ENCODE results near the gene OGFOD2.
A peak's percentile ranks its signal among the peaks of the same experiment; 100 is the strongest.

The OGFOD2 gene

DNA sequence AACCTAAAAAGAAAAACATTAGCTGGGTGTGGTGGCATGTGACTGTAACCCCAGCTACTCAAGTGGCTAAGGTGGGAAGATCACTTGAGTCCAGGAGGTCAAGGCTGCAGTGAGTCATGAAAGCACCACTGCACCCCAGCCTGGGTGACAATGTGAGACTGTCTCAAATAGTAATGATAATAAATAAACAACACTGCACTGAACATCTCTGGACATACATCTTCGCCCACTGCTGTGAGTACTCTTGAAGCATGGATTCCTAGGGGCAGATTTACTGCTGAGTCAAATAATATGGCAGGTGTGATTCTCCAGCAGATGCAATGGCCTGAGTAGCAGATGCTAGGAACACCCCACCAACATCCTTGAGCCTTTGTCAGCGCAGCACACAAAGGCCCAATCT lies 32.4 kb upstream of the OGFOD2 start:
- no peak for DNase-seq
- no peaks in the 10 kb centered on the region for H3K27me3 ChIP-seq (ENCODE audit: insufficient read depth, low read depth, severe bottlenecking)
- H3K36me3 ChIP-seq, result peaks cover 6% of the 10 kb centered on the region; the same call in 1 of the 2 replicates
- no peak overlapping the region for H3K4me3 ChIP-seq (ENCODE audit: low read depth, low read length)
- TF ChIP-seq, protein P1, sequence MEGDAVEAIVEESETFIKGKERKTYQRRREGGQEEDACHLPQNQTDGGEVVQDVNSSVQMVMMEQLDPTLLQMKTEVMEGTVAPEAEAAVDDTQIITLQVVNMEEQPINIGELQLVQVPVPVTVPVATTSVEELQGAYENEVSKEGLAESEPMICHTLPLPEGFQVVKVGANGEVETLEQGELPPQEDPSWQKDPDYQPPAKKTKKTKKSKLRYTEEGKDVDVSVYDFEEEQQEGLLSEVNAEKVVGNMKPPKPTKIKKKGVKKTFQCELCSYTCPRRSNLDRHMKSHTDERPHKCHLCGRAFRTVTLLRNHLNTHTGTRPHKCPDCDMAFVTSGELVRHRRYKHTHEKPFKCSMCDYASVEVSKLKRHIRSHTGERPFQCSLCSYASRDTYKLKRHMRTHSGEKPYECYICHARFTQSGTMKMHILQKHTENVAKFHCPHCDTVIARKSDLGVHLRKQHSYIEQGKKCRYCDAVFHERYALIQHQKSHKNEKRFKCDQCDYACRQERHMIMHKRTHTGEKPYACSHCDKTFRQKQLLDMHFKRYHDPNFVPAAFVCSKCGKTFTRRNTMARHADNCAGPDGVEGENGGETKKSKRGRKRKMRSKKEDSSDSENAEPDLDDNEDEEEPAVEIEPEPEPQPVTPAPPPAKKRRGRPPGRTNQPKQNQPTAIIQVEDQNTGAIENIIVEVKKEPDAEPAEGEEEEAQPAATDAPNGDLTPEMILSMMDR (IDR thresholded peaks at IDR 0.05; ENCODE audit: low read depth, low read length), result no peak
- H3K27ac ChIP-seq, result no peak overlapping the region
- H3K9me3 ChIP-seq (ENCODE audit: severe bottlenecking), result no peaks in the 10 kb centered on the region

DNA sequence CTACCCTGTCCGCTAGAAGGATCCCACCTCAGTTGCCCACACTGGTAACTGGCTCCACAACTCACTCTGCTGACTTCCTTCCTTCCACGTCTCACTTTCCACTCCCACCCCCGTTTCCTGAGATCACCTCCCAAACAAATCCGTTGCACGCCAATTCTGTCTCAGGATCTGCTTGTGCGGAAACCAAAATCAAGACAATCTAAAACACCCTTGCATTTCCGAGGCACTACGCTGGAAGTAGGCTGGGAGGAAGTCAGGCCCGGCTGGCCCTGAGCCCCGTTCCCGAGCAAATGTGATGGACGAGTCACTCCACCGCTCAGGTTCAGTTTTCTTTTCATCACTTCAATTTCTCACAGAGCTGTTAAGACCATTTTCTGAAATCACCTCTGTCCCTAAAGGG lies 31.8 kb upstream of the OGFOD2 start:
- Histone ChIP-seq H3K9me3 (ENCODE audit: severe bottlenecking) (no peaks in the 10 kb centered on the region), H3K4me3 (ENCODE audit: low read depth, low read length) (no peak overlapping the region), H3K27me3 (ENCODE audit: insufficient read depth, low read depth, severe bottlenecking) (no peaks in the 10 kb centered on the region), H3K27ac (no peak overlapping the region), H3K36me3 (peaks cover under 1% of the 10 kb centered on the region; the same call in 1 of the 2 replicates)
- DNase-seq, result no peak
- TF ChIP-seq, protein P1 (IDR thresholded peaks at IDR 0.05; ENCODE audit: low read depth, low read length), result no peak

DNA sequence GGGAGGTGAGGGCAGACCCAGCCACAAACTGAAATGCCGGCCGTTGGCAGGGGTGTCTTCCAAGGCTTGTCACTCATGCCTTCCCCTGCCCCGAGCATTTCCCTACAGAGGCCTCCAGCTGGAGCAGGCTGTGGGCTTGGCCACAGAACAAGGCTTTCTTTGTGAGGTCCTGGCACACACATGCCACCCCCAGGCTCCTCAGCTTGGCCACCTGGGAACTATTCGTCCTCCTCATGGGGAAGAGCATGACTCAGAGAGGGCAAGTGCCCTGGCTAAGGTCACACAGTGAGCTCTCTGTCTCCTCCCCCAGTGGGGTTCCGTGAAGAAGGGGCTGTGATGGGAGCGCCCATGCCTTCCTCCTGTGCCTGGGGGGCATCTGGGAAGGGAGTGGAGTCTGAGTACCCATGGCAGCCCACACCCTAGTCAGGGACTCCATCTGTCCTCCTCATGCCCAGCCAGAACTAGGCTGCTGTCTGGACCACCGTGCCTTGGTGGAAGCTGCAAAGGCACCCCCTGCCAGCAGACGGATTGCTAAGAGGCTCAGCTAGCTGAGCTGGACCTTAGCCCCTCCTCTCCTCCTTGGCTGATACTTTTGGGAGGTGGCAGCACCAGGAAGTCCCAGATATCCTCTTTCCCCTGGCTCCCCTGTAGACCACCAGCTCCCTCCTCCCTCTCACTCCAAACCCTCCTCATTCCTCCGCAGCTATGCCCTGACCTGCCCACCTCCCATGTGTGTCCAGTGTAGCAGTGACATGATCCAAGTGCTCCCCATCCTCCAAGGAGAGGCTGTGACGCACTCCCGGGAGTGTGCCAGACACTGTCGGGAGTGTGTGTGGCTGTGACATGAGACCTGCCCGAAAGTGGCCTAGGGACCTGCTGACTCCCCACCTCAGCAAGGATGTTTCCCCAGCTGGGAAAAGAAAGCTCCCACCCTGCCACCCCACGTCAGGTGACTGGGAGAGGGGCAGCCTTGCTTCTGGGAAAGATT lies 30.1 kb upstream of the OGFOD2 start:
- H3K9me3 ChIP-seq (ENCODE audit: severe bottlenecking), result no peaks in the 10 kb centered on the region
- TF ChIP-seq, protein P1 (IDR thresholded peaks at IDR 0.05; ENCODE audit: low read depth, low read length), result no peak
- H3K27me3 ChIP-seq (ENCODE audit: insufficient read depth, low read depth, severe bottlenecking), result no peaks in the 10 kb centered on the region
- no peak overlapping the region; the same call in 1 of the 2 replicates for H3K27ac ChIP-seq
- H3K4me3 ChIP-seq (ENCODE audit: low read depth, low read length), result no peak overlapping the region
- no peaks in the 10 kb centered on the region; the same call in 1 of the 2 replicates for H3K36me3 ChIP-seq
- DNase-seq, result peak; percentile 47

DNA sequence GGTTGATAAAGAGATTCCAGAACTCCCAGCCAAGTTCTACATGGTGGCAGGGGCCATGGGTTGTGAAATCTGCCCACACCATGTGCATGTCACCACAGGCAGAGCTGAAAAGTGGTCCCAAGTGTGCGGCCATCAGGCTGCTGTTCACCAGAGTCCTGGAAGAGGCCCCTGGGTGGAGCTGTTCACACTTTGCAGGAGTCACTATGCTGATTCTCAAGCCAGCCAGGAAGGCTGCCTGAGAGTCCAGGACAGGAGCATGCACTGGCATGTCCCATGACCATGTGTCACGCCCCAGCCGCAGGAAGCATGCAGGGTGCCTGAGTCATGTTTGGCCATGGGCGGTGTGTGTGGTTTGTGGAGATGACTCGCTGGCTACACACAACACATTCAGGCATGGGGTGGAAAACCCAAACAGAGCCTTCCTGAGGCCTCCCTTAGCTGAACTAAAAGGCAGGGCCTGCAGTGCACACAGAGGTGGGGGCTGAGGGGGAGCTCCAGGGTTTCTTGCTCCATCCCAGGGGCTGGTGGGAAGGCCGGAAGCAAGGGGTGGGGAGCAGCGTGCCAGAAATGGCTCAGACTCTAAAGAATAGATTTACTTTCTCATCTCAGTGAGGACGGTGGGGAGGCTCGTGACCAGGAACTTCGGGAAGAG lies 28.2 kb upstream of the OGFOD2 start:
- H3K9me3 ChIP-seq (ENCODE audit: severe bottlenecking), result no peaks in the 10 kb centered on the region
- H3K27ac ChIP-seq, result peak overlapping the region; percentile 48
- no peak overlapping the region for H3K4me3 ChIP-seq (ENCODE audit: low read depth, low read length)
- DNase-seq, result peak; percentile 67
- no peaks in the 10 kb centered on the region; the same call in 1 of the 2 replicates for H3K36me3 ChIP-seq
- TF ChIP-seq, protein P1 (IDR thresholded peaks at IDR 0.05; ENCODE audit: low read depth, low read length), result peak; percentile 44
- H3K27me3 ChIP-seq (ENCODE audit: insufficient read depth, low read depth, severe bottlenecking), result no peaks in the 10 kb centered on the region

DNA sequence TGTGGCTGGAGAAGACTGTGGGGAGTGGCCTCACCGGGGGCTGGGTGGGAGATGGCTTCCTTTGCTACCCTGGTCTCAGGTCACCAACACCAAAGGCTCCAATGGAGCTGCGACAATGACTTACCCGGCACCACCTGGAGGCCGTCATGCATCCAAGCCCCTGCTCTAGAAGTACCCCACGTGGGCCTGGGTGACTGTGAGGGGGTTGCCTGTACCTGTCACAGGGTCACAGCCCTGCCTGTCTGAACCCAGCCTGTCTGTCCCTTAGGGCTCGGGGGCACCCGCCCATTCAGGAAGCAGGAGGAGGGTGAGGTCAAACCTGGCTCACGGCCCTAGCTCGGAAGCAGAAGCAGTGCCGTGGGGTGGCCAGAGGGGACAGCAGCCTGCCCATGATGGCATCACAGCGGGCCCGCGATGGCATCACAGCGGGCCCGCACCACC lies 27.7 kb upstream of the OGFOD2 start:
- DNase-seq, result peak; percentile 39
- Histone ChIP-seq H3K4me3 (ENCODE audit: low read depth, low read length) (no peak overlapping the region), H3K27ac (peak overlapping the region; percentile 48; the same call in 1 of the 2 replicates), H3K9me3 (ENCODE audit: severe bottlenecking) (no peaks in the 10 kb centered on the region), H3K36me3 (no peaks in the 10 kb centered on the region; the same call in 1 of the 2 replicates), H3K27me3 (ENCODE audit: insufficient read depth, low read depth, severe bottlenecking) (no peaks in the 10 kb centered on the region)
- TF ChIP-seq, protein P1 (IDR thresholded peaks at IDR 0.05; ENCODE audit: low read depth, low read length), result 0 out of 2 replicates have a peak, but pooled peaks have one; percentile 7

All from WERI-Rb-1 (cell line).